Endothelial cell of umbilical vein (primary cell): ENCODE measurements around the gene DEK. TPM values are rescaled to one million over a fixed set of nuclear protein-coding genes. Genes with fewer than 3 reads are reported as not detected.
A peak's percentile ranks its signal among the peaks of the same experiment; 100 is the strongest.

Experiments used
- BruUV-seq: library from RNA; stranded (reverse); fragments of 400-500 nt; replicated peaks from 2 replicates; lab custom pipeline; 2021; lab: Mats Ljungman, UMichigan
- CTCF ChIA-PET: fragments of 300-600, 350-600 bp; sonication (Branson Sonifier 250); formaldehyde crosslinking; loops from one replicate; lab custom pipeline; 2021; ENCODE audit warnings: antibody characterized with exemption, inconsistent platforms; lab: Charles Lee
- POLR2A ChIA-PET: fragments of 300-600, 350-600 bp; sonication (Branson Sonifier 250); formaldehyde crosslinking; loops from one replicate; lab custom pipeline; 2021; ENCODE audit warnings: antibody characterized with exemption, inconsistent platforms; lab: Charles Lee
- DNase-seq: peaks from one replicate; pipeline ENCODE4 v3.0.0-alpha.2; 2011; ENCODE audit warnings: low read depth, low spot score
- FAIRE-seq: peaks from 2 replicates; lab custom pipeline; 2011; peaks lifted over from hg19 to GRCh38; lab: Jason Lieb, UNC
- H2AFZ ChIP-seq: 2 replicates; pipeline ENCODE4 v1.6.0; 2012; ENCODE audit warnings: low read depth, low read length, control low read depth, inconsistent platforms
- H3K27ac ChIP-seq: 2 replicates; pipeline ENCODE4 v1.5.1; 2011; ENCODE audit warnings: low read depth, mild to moderate bottlenecking, control low read depth, low read length, moderate library complexity; ENCODE audit not compliant: insufficient read depth
- H3K27me3 ChIP-seq, 2 experiments: 2 replicates each; pipeline versions ENCODE4 v1.6.0 to v1.6.1; 2011; ENCODE audit warnings: low read length in 2 of 2, mixed read lengths in 1 of 2; ENCODE audit not compliant: control insufficient read depth in 2 of 2, insufficient read depth in 2 of 2
- H3K36me3 ChIP-seq, 2 experiments: 2 replicates in 1 of 2; 3 replicates in 1 of 2; pipeline ENCODE4 v1.5.1; 2011; ENCODE audit warnings: low read length in 2 of 2, mild to moderate bottlenecking in 1 of 2, moderate library complexity in 1 of 2; ENCODE audit not compliant: control insufficient read depth in 2 of 2, insufficient read depth in 2 of 2; ENCODE audit errors: extremely low read depth in 1 of 2
- H3K4me1 ChIP-seq: 3 replicates; pipeline ENCODE4 v1.5.1; 2011; ENCODE audit warnings: mild to moderate bottlenecking, low read length; ENCODE audit not compliant: control insufficient read depth, insufficient read depth; ENCODE audit errors: extremely low read depth
- H3K4me2 ChIP-seq: 2 replicates; pipeline ENCODE4 v1.6.1; 2011; ENCODE audit warnings: low read length, control low read depth, mixed read lengths; ENCODE audit not compliant: insufficient read depth
- H3K4me3 ChIP-seq, 3 experiments: fragments of 200-600 bp in 1 of 3; sonication (generic), shearing (Covaris generic) in 1 of 3; replicated peaks in 1 of 3; 2 replicates each; pipeline ENCODE4 v1.5.1; 2011 to 2016; ENCODE audit warnings: control low read depth in 3 of 3, low read length in 3 of 3, mild to moderate bottlenecking in 2 of 3, inconsistent platforms in 1 of 3, low read depth in 1 of 3, moderate library complexity in 1 of 3; ENCODE audit not compliant: insufficient read depth in 1 of 3
- H3K79me2 ChIP-seq: 2 replicates; pipeline ENCODE4 v1.6.0; 2012; ENCODE audit warnings: low read length, inconsistent platforms; ENCODE audit not compliant: control insufficient read depth, insufficient read depth
- H3K9ac ChIP-seq: replicated peaks from 2 replicates; pipeline ENCODE3; 2011; ENCODE audit warnings: low read length, control low read depth; ENCODE audit not compliant: insufficient read depth; ENCODE audit errors: extremely low read depth
- H3K9me1 ChIP-seq: replicated peaks from 3 replicates; pipeline ENCODE4 v1.6.0; 2011; ENCODE audit warnings: mild to moderate bottlenecking, low read length; ENCODE audit not compliant: control insufficient read depth, insufficient read depth; ENCODE audit errors: extremely low read depth
- H3K9me3 ChIP-seq: replicated peaks from 2 replicates; pipeline ENCODE4 v1.5.1; 2012; ENCODE audit warnings: low read length, inconsistent platforms; ENCODE audit not compliant: control insufficient read depth, insufficient read depth
- H4K20me1 ChIP-seq: replicated peaks from 2 replicates; pipeline ENCODE3; 2011; ENCODE audit warnings: mild to moderate bottlenecking, low read length; ENCODE audit not compliant: control insufficient read depth, insufficient read depth; ENCODE audit errors: extremely low read depth
- EZH2 ChIP-seq: IDR thresholded peaks from 2 replicates; pipeline ENCODE4 v1.6.1; 2012; ENCODE audit warnings: borderline replicate concordance, low read depth, mild to moderate bottlenecking, moderate library complexity, low read length, inconsistent platforms; ENCODE audit not compliant: severe bottlenecking
- GATA2 ChIP-seq: IDR thresholded peaks from 2 replicates; pipeline ENCODE4 v1.7.0; 2011; ENCODE audit warnings: low read depth, mild to moderate bottlenecking, moderate library complexity, mixed read lengths, low read length; ENCODE audit not compliant: insufficient read length, insufficient read depth
- POLR2A ChIP-seq: IDR thresholded peaks from 2 replicates; pipeline ENCODE4 v1.6.1; 2012; ENCODE audit warnings: low read depth, mild to moderate bottlenecking, control low read depth, low read length
- POLR2AphosphoS5 ChIP-seq: IDR thresholded peaks from 2 replicates; pipeline ENCODE4 v1.6.1; 2012; ENCODE audit warnings: low read depth, mild to moderate bottlenecking, control low read depth, low read length, moderate library complexity; ENCODE audit not compliant: insufficient read depth
- dilution Hi-C: fragments of 300-500 bp; cut with MboI; formaldehyde crosslinking; loops from one replicate; pipeline ENCODE4 v1.15.0; 2019; ENCODE audit warnings: low sequenced_read_pairs; ENCODE audit not compliant: extremely low pct_ligation_motif_present
- intact Hi-C: fragments of 100-400 bp; cut with micrococcal nuclease; formaldehyde crosslinking; loops from one replicate; pipeline ENCODE4 v1.10.0; 2022
- polyA plus RNA-seq, 4 experiments: library from polyadenylated mRNA; depleted of rRNA in 3 of 4; stranded (reverse) in 3 of 4; unstranded in 1 of 4; fragments of >200 nt; gene quantifications; 2 replicates each; pipeline versions ENCODE4 v1.2.1 to v1.2.3, GENCODE V29; 2011 to 2012; ENCODE audit warnings: missing spikeins in 1 of 4
- total RNA-seq: library from RNA; stranded (reverse); gene quantifications from 2 replicates; pipeline ENCODE4 v1.2.3, GENCODE V29; 2021
- TF ChIP-seq, protein P1 (sequence below): IDR thresholded peaks from 2 replicates; pipeline ENCODE4 v1.6.1; 2011; ENCODE audit not compliant: insufficient read depth, insufficient read length

DEK gene
- total and polyA plus RNA-seq, 2 donors (not counting 3 experiments of a cell fraction or from before 2014, with no cell fraction given): 19.0 to 120 TPM

- H4K20me1 ChIP-seq: peaks cover 4% of the 10 kb centered on the region
- no peaks in the 10 kb centered on the region for H3K9me3 ChIP-seq
- H3K36me3 ChIP-seq: peaks cover 2 to 20% of the 10 kb centered on the region in 2 experiments
- ChIA-PET POLR2A (no interaction called here), CTCF (interaction anchor here (0.8 to 0.9 kb wide), 2 partner anchors 8 to 9 kb away, joined by 3 to 4 read pairs; no protein-coding TSS in a partner anchor)
- intact Hi-C loops (loop anchor here (5.0 kb wide), 2 partner anchors 127 to 273 kb away; partner anchors contain the start of genes KIF13A and RNF144B), dilution Hi-C loops (no loop called here)
- H3K4me2 ChIP-seq: peak overlapping the region; percentile 32
- no peaks in the 10 kb centered on the region for H3K27me3 ChIP-seq
- BruUV-seq: no TSS peak
- no peak overlapping the region for H3K9ac ChIP-seq
- peaks cover 82% of the 10 kb centered on the region for H3K79me2 ChIP-seq
- DNase-seq: no peak
- no peak overlapping the region for H2AFZ ChIP-seq
- no peaks in the 10 kb centered on the region for H3K9me1 ChIP-seq
- no peak overlapping the region for H3K4me3 ChIP-seq
- TF ChIP-seq POLR2A: no peak
- TF ChIP-seq, protein P1, sequence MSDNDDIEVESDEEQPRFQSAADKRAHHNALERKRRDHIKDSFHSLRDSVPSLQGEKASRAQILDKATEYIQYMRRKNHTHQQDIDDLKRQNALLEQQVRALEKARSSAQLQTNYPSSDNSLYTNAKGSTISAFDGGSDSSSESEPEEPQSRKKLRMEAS: no peak
- TF ChIP-seq POLR2AphosphoS5: no peak
- no peak for TF ChIP-seq GATA2
- no peak for TF ChIP-seq EZH2
- FAIRE-seq: no peak
- H3K27ac ChIP-seq: no peak overlapping the region
- peaks cover 32% of the 10 kb centered on the region for H3K4me1 ChIP-seq
Measured at GRCh38 chr6:18260448-18261106, 3.8 kb downstream of the DEK start.
